ENCODE data around the gene IL12RB1. TPM values are rescaled to one million over a fixed set of nuclear protein-coding genes. Genes with fewer than 3 reads are reported as not detected.
"Not testable (repeated sequence)": the region's sequence is repeated elsewhere in the genome, so short reads cannot be mapped to it uniquely, and the experiment has no call there.

The IL12RB1 gene
- total RNA-seq, 2 experiments from 2014 or later = 10.1 to 14.4 TPM

DNA sequence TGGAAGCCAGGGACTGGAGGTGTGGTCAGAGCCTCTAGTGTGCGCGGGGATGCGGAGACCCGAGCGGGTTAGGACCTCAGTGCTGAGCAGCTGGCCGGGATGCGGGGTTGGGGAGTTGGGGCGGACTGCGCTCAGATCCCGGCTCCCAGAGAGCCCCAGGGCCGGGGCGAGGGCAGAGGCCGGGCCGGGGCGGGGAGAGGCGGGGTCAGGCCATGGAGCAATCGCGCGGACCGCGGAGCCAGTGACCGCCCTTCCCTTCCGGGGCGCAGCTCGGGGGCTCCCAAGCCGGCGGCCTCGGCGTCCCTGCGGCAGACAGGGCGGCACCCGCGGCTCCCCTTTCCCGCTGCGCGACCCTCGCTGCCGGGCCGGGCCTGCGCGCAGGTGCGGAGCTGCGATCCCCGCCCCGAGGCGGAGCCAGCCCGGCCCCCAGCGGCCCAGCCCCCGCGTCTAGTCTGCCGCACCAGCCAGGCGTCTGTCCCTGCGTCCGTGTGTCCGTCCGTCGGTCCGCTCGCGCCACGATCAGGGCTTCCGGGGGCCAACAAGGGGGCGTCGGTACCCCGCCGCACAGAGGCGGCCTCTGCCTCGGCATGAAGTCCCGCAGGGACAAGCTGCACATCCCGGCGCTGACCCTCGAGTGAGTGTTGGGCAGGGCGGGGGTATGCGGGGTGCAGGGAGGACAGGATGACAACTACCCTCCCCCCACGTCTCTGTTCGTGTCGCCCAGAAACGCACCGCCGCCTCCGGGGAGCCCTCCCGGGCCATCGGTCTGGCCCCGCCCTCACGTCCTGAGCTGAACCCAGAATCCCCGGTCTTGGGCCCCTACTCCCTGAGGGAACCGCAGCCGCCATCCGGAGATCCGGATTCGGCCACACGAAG is 23.2 kb upstream of the IL12RB1 start:
- intact Hi-C loops (cut with micrococcal nuclease) = no loop called here
- Mint-ChIP-seq H3K27ac (no peak overlapping the region), H3K9me3 (no peaks in the 10 kb centered on the region), H3K4me3 (peak overlapping the region; percentile 71), H3K4me1 (ENCODE audit: low read depth) (peaks cover 15% of the 10 kb centered on the region), H3K36me3 (ENCODE audit: low read depth) (no peaks in the 10 kb centered on the region), H3K27me3 (ENCODE audit: low read depth) (no peaks in the 10 kb centered on the region)
- CTCF ChIA-PET = interaction anchor here (0.5 to 3.5 kb wide), 5 partner anchors 12 to 142 kb away, joined by 3 to 35 read pairs (median 4); partner anchors contain the start of gene MAST3
- peak; percentile 49 for DNase-seq

DNA sequence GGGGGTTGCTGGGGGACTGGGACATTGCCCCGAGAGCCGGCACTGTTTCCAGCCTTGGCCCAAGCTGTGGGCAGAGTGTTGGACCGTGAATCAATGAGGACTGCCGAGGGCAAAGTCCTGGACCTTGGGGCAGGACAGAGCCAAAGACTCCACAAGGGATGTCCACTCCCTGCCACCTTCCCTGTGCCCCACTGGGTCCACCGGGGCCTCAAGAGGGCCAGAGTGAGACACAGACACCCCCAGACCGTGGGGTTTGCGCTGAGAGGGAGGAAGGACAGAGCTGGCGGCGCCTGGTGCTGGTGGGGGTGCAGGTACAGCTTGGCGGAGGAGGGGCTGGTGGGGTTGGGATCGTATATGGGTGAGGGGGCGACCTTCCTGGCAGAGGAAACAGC is 22.6 kb upstream of the IL12RB1 start:
- H3K9me3 Mint-ChIP-seq = no peaks in the 10 kb centered on the region
- intact Hi-C loops (cut with micrococcal nuclease) = no loop called here
- no peak for DNase-seq
- H3K4me1 Mint-ChIP-seq (ENCODE audit: low read depth) = peaks cover 21% of the 10 kb centered on the region
- H3K36me3 Mint-ChIP-seq (ENCODE audit: low read depth) = no peaks in the 10 kb centered on the region
- H3K4me3 Mint-ChIP-seq = peak overlapping the region; percentile 61
- H3K27me3 Mint-ChIP-seq (ENCODE audit: low read depth) = no peaks in the 10 kb centered on the region
- CTCF ChIA-PET = interaction anchor here (0.8 to 1.5 kb wide), 4 partner anchors 19 to 143 kb away, joined by 3 to 5 read pairs (median 4); no protein-coding TSS in a partner anchor
- no peak overlapping the region for H3K27ac Mint-ChIP-seq

- no peaks in the 10 kb centered on the region for H3K9me3 Mint-ChIP-seq
- H3K27ac Mint-ChIP-seq = no peak overlapping the region
- H3K27me3 Mint-ChIP-seq (ENCODE audit: low read depth) = no peaks in the 10 kb centered on the region
- peak overlapping the region; percentile 61 for H3K4me3 Mint-ChIP-seq
- H3K36me3 Mint-ChIP-seq (ENCODE audit: low read depth) = no peaks in the 10 kb centered on the region
- H3K4me1 Mint-ChIP-seq (ENCODE audit: low read depth) = peaks cover 22% of the 10 kb centered on the region
- CTCF ChIA-PET = interaction anchor here (0.8 to 0.9 kb wide), 2 partner anchors 19 to 45 kb away, joined by 3 to 5 read pairs; no protein-coding TSS in a partner anchor
- intact Hi-C loops (cut with micrococcal nuclease) = no loop called here
- no peak for DNase-seq
Measured at GRCh38 chr19:18108897-18109296, 22.2 kb upstream of the IL12RB1 start.

DNA sequence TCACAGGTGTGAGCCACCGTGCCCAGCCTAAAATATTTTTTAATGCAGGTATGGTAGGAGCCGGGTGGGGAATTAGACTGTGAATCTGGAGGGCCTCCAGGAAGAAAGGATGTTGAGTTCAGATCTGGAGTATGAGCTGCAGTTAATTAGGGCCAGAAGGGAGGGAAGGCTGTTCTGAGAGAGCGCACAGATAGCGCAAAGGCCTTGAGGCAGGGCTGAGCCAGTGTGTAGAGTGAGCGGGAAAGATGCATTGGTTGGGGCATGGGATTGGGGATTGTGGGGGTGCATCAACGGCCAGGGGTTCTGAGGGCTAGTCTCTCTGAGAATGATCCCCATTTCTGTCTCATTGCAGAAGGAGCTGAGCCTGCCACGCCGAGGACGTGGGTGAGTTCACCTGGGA is 20.5 kb upstream of the IL12RB1 start:
- CTCF ChIA-PET = no interaction called here
- no peak for DNase-seq
- Mint-ChIP-seq H3K4me3 (no peak overlapping the region), H3K27ac (no peak overlapping the region), H3K27me3 (ENCODE audit: low read depth) (no peaks in the 10 kb centered on the region), H3K36me3 (ENCODE audit: low read depth) (no peaks in the 10 kb centered on the region), H3K4me1 (ENCODE audit: low read depth) (peaks cover 23% of the 10 kb centered on the region), H3K9me3 (no peaks in the 10 kb centered on the region)
- intact Hi-C loops (cut with micrococcal nuclease) = no loop called here

DNA sequence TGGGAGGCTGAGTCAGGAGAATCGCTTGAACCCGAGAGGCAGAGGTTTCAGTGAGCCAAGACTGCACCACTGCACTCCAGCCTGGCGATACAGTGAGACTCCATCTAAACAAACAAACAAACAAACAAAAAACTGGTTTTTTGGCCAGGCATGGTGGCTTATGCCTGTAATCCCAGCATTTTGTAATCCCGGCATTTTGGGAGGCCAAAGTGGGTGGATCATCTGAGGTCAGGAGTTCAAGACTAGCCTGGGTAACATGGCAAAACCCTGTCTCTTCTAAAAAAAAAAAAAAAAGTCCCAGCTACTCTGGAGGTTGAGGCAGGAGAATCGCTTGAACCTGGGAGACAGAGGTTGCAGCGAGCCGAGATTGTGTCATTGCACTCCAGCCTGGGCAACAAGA is 18.5 kb upstream of the IL12RB1 start:
- intact Hi-C loops (cut with micrococcal nuclease); H3K4me3 Mint-ChIP-seq; H3K36me3 Mint-ChIP-seq (ENCODE audit: low read depth); H3K27me3 Mint-ChIP-seq (ENCODE audit: low read depth); DNase-seq; H3K27ac Mint-ChIP-seq; H3K9me3 Mint-ChIP-seq: not testable (repeated sequence)
- H3K4me1 Mint-ChIP-seq (ENCODE audit: low read depth) = peaks cover 20% of the 10 kb centered on the region
- CTCF ChIA-PET = interaction anchor here (1.2 to 2.9 kb wide), 2 partner anchors 7 to 14 kb away, joined by 4 to 19 read pairs; no protein-coding TSS in a partner anchor

GRCh38 chr19:18104793-18105131 is 18.0 kb upstream of the IL12RB1 start:
- Mint-ChIP-seq H3K27ac (no peak overlapping the region), H3K9me3 (no peaks in the 10 kb centered on the region), H3K27me3 (ENCODE audit: low read depth) (no peaks in the 10 kb centered on the region), H3K4me3 (peak overlapping the region; percentile 71), H3K4me1 (ENCODE audit: low read depth) (peaks cover 23% of the 10 kb centered on the region), H3K36me3 (ENCODE audit: low read depth) (no peaks in the 10 kb centered on the region)
- CTCF ChIA-PET = interaction anchor here (1.0 to 2.9 kb wide), 3 partner anchors 8 to 63 kb away, joined by 3 to 19 read pairs (median 4); no protein-coding TSS in a partner anchor
- DNase-seq = no peak
- intact Hi-C loops (cut with micrococcal nuclease) = no loop called here

GRCh38 chr19:18102916-18103542 is 16.3 kb upstream of the IL12RB1 start:
- intact Hi-C loops (cut with micrococcal nuclease) = no loop called here
- no peak overlapping the region for H3K27ac Mint-ChIP-seq
- no peaks in the 10 kb centered on the region for H3K36me3 Mint-ChIP-seq (ENCODE audit: low read depth)
- H3K4me1 Mint-ChIP-seq (ENCODE audit: low read depth) = peaks cover 30% of the 10 kb centered on the region
- H3K9me3 Mint-ChIP-seq = no peaks in the 10 kb centered on the region
- CTCF ChIA-PET = interaction anchor here (2.9 kb wide), 1 partner anchor 10 kb away, joined by 19 read pairs; no protein-coding TSS in a partner anchor
- no peak for DNase-seq
- H3K4me3 Mint-ChIP-seq = no peak overlapping the region
- H3K27me3 Mint-ChIP-seq (ENCODE audit: low read depth) = no peaks in the 10 kb centered on the region

DNA sequence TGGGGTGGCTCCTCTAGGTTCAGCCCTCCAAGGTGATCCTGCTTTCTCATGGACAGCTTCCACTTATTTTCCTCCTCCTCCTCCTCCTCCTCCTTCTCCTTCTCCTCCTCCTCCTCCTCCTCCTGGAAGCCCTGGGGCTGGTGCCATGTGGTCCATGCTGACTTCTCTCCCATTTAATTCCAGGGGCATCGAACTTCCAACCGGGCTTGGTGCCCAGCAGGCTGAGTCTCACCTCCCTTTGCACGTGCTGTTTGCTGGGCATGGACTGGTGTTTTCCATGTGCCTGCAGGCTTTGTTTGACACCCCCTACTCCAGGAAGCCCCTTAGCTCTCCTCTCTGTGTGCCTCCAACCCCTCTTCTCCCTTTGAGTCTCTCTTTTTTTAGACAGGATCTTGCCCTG is 14.5 kb upstream of the IL12RB1 start:
- H3K36me3 Mint-ChIP-seq (ENCODE audit: low read depth) = no peaks in the 10 kb centered on the region
- H3K9me3 Mint-ChIP-seq = no peaks in the 10 kb centered on the region
- H3K4me3 Mint-ChIP-seq = no peak overlapping the region
- peaks cover 34% of the 10 kb centered on the region for H3K4me1 Mint-ChIP-seq (ENCODE audit: low read depth)
- no peaks in the 10 kb centered on the region for H3K27me3 Mint-ChIP-seq (ENCODE audit: low read depth)
- no peak overlapping the region for H3K27ac Mint-ChIP-seq
- CTCF ChIA-PET = no interaction called here
- no peak for DNase-seq
- intact Hi-C loops (cut with micrococcal nuclease) = no loop called here

GRCh38 chr19:18100710-18101109 is 14.0 kb upstream of the IL12RB1 start:
- H3K27ac Mint-ChIP-seq = no peak overlapping the region
- H3K4me3 Mint-ChIP-seq = no peak overlapping the region
- CTCF ChIA-PET = no interaction called here
- H3K4me1 Mint-ChIP-seq (ENCODE audit: low read depth) = peaks cover 34% of the 10 kb centered on the region
- H3K9me3 Mint-ChIP-seq = no peaks in the 10 kb centered on the region
- H3K36me3 Mint-ChIP-seq (ENCODE audit: low read depth) = no peaks in the 10 kb centered on the region
- no peak for DNase-seq
- intact Hi-C loops (cut with micrococcal nuclease) = no loop called here
- H3K27me3 Mint-ChIP-seq (ENCODE audit: low read depth) = no peaks in the 10 kb centered on the region

DNA sequence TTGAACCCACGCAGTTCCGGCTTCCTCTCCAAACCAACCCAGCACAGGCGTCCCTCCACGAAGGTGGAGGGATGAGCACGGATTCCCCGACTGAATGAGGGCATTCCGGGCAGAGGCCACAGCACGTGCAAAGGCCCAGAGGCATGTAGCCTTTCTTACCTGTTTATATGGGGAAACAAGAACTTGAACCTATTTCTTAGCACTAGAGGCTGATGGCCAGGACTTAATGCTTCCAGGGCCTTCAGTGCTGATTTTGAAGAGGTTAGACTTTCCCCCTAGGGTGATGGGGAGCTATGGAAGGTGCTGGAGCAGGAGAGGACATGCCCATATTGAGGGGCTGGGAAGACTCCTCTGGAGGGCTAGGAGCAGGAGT is 12.9 kb upstream of the IL12RB1 start:
- intact Hi-C loops (cut with micrococcal nuclease) = no loop called here
- no peak overlapping the region for H3K27ac Mint-ChIP-seq

GRCh38 chr19:18098891-18099622 is 12.3 kb upstream of the IL12RB1 start:
- intact Hi-C loops (cut with micrococcal nuclease) = no loop called here
- Mint-ChIP-seq H3K4me1 (ENCODE audit: low read depth) (peaks cover 27% of the 10 kb centered on the region), H3K27ac (no peak overlapping the region), H3K4me3 (peak overlapping the region; percentile 83), H3K9me3 (no peaks in the 10 kb centered on the region), H3K27me3 (ENCODE audit: low read depth) (no peaks in the 10 kb centered on the region), H3K36me3 (ENCODE audit: low read depth) (no peaks in the 10 kb centered on the region)
- DNase-seq = peak; percentile 52
- CTCF ChIA-PET = interaction anchor here (1.0 to 1.2 kb wide), 2 partner anchors 60 to 62 kb away, joined by 3 to 4 read pairs; no protein-coding TSS in a partner anchor

More for the DNA sequence above, 12.9 kb upstream of the IL12RB1 start:
- CTCF ChIA-PET = interaction anchor here (1.0 kb wide), 1 partner anchor 59 kb away, joined by 4 read pairs; no protein-coding TSS in a partner anchor
- Mint-ChIP-seq H3K36me3 (ENCODE audit: low read depth) (no peaks in the 10 kb centered on the region), H3K27me3 (ENCODE audit: low read depth) (no peaks in the 10 kb centered on the region), H3K4me1 (ENCODE audit: low read depth) (peaks cover 31% of the 10 kb centered on the region), H3K9me3 (no peaks in the 10 kb centered on the region), H3K4me3 (peak overlapping the region; percentile 83)
- no peak for DNase-seq

Data from activated naive CD4-positive, alpha-beta T cell treated with anti-CD3 and anti-CD28 coated beads for 36 hours (primary cell).